ENCODE measurements around the gene SV2B.

Gene SV2B

GRCh38 chr15:91102546-91103330 lies 2.7 kb downstream of the SV2B start:
- intact Hi-C loops (cut with DNase I): no loop called here

GRCh38 chr15:91104111-91104510 lies 4.1 kb downstream of the SV2B start:
- intact Hi-C loops (cut with DNase I): no loop called here
- DNase-seq: peak in 7 of 10 donors; percentile 53 to 95 (median 75)

More at GRCh38 chr15:91102546-91103330, 2.7 kb downstream of the SV2B start:
- DNase-seq: no peak

GRCh38 chr15:91108421-91108820 lies 8.4 kb downstream of the SV2B start:
- intact Hi-C loops (cut with DNase I): no loop called here

DNA sequence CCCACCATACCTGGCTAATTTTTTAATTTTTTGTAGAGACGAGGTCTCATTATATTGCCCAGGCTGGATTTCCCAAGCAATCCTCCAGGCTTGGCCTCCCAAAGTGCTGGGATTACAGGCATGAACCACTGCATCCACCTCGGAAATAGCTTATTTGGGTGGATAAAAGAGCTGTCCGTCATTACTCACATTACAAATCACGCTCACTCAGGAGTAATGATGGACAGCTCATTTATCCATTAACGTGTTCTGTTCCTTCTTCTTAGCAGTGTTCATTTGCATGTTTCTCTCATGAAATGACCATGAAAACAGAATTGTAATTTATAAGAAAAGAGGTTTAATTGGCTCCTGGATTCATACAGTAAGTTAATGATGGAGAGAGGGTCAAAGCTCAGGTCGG lies 9.8 kb downstream of the SV2B start:
- intact Hi-C loops (cut with DNase I): no loop called here
- DNase-seq: no peak

More at GRCh38 chr15:91108421-91108820, 8.4 kb downstream of the SV2B start:
- no peak for DNase-seq

- intact Hi-C loops (cut with DNase I): no loop called here
Measured at GRCh38 chr15:91110407-91110806, 10.3 kb downstream of the SV2B start.

GRCh38 chr15:91113030-91113429 lies 13.0 kb downstream of the SV2B start:
- intact Hi-C loops (cut with DNase I): no loop called here
- no peak for DNase-seq

More at GRCh38 chr15:91110407-91110806, 10.3 kb downstream of the SV2B start:
- peak in 2 of 10 donors; percentile 73 to 86 for DNase-seq

DNA sequence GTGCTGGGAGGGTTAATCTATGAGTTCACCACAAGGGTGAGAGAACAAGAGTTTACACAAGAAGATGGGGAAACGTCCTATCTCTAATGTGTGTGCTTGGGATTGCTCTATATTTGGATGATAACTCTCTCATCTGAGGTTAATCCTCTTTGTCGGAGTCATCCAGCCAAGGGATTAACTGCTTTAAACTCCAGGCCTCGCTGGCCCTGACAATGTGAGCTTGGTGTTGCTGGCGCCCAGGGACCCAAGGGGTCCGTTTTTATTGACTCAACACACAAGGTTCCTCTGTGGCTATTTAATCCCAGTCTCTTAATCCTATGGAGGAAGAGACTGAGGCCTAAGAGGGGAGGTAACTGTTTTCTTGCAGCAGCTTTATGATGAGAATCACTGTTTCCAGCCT lies 14.2 kb downstream of the SV2B start:
- no peak for DNase-seq
- intact Hi-C loops (cut with DNase I): no loop called here

DNA sequence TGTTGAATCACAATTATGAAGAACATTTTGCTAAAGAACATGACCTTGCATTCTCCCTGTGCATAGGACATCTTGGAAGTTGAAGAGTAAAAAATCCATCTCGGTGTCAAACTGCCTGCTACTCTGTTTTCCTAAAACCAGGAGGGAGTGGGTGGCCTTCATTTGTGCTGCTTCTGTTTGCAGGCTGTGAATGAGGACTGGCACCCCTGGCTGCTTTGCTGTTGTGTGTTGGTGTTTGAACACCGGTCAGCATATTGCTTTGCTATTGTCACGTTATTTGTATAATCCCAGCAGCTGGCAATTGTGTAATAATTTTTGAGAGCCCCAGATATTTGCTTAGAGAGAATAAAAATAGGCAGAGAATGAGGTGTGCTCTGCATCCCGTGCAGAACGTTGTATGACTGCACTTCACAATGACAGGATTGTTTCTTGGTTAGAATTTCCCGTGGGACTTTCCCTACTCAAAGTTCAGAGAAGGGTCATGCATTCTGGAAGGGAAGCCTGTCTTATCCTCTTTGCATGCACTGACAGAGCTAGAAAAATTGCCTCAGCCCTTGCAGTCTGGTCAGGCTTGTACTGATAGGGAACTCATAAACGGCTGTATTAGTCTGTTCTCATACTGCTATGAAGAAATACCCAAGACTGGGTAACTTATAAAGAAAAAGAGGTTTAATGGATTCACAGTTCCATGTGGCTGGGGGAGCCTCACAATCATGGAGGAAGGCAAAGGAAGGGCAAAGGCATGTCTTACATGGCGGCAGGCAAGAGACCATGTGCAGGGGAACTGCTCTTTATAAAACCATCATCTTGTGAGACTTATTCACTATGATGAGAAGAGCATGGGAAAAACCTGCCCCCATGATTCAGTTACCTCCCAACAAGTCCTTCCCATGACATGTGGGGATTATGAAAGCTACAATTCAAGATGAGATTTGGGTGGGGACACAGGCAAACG lies 16.3 kb downstream of the SV2B start:
- intact Hi-C loops (cut with DNase I): no loop called here
- DNase-seq: no peak

DNA sequence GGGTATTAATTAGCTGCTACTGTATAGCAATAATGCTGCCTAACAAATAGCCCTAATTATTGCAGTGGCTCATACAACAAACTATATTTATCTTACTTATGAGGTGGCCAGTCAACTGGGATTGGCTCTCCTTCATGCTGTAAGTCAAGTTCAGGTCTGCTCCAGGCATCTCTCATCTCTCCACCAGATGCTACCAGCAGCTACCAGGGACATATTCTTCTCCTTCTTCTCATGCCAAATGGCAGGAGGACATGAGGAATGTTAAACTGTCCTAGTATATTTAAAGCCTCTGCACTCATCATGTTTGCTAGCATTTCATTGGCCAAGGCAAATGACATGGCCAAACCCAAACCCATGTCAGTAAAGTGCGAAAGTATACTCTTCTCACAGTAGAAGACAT lies 17.3 kb downstream of the SV2B start:
- DNase-seq: no peak
- intact Hi-C loops (cut with DNase I): no loop called here

DNA sequence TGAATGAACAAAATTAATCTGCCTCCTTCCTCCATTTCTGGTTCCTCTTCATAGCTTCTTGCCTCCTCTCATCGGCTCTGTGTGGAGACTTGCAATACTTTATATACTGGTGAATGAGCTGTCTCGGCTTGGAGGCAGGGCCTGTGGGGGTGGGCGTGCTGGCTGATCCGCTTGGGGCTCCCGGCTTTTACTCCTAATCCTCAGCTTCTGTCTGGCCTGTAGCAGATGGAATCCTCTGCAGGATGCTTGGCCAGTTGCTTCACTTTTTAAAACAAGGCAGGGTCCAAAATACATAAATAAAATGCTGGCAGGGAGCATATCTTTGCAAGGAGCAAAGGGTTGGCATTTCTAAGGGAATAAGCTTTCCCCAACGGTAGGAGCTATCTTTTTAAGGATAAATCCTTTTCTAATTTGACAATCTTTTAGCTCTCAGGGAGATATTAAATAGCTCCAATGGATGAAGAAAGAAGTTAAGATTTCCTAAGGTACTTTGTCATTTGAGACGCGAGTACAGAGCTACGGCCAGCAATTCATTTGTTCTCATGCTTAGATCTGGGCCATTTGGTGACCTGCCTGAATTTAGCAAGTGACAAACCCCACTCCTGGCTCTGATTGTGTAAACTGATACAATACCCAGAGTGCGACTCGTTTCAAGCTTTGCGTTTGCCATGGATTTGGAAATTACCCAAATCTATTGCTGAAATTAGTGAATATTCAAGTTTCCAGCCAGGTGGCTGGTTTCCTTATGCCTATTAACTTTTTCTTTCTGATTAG lies 18.9 kb downstream of the SV2B start:
- peak in 2 of 10 donors; percentile 83 to 86 for DNase-seq
- intact Hi-C loops (cut with DNase I): no loop called here

DNA sequence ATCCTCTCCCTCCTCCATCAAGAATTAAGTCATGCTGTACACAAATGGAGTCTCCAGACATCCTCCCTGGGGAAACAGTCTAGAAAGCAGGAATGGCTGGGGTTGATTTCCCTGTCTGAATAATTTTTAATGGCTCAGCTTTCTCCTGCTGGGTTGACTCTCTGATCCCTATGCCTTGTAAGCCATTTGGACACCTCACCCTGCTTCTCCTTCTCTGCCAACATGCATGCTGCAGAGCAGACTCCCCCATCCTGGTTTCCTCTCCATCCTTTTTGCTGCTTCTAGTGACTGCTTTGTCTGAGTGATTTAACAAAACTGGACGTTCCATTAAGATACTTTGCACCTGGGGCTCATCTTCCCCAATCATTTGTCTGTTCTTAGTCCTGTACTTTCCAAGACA lies 22.2 kb downstream of the SV2B start:
- intact Hi-C loops (cut with DNase I): no loop called here

DNA sequence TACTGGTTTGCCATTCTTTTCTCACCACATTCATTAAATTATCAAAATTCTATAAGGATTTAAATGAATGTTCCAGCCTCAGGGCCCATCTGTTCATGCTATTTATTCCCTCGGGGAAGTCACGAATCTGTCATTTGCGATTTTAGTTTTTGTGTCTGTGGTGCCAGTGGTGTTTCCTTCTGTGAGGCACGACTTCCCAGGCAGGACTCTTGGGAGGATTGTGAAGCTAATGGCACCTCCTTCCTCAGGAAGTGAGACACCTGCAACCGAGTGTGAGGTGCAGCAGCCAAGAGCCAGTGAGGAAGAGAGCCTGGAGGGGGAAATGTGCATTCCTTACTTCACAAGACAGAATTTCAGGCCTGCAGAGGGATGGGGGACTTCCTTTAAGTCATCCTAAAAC lies 24.1 kb downstream of the SV2B start:
- intact Hi-C loops (cut with DNase I): no loop called here
- peak in 2 of 10 donors; percentile 28 to 82 for DNase-seq

More for the DNA sequence above, 22.2 kb downstream of the SV2B start:
- DNase-seq: no peak

DNA sequence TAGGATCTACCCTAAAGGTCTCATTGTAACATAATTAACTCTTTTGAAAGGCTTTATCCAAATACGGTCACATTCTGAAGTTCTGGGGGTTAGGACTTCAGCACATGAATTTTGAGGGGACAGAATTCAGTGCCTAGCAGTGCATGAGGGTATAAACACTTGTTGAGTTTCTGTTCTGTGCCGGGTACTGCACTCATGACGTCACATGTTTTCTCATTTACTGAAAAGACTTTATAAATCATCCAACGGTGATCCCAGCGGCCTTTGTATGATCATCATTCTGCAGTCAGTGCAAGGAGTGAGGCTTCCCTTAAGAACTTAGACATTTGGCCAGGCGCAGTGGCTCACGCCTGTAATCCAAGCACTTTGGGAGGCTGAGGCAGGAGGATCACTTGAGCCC lies 25.1 kb downstream of the SV2B start:
- DNase-seq: no peak
- intact Hi-C loops (cut with DNase I): no loop called here

- intact Hi-C loops (cut with DNase I): no loop called here
- no peak for DNase-seq
Measured at GRCh38 chr15:91126080-91126479, 26.0 kb downstream of the SV2B start.

DNA sequence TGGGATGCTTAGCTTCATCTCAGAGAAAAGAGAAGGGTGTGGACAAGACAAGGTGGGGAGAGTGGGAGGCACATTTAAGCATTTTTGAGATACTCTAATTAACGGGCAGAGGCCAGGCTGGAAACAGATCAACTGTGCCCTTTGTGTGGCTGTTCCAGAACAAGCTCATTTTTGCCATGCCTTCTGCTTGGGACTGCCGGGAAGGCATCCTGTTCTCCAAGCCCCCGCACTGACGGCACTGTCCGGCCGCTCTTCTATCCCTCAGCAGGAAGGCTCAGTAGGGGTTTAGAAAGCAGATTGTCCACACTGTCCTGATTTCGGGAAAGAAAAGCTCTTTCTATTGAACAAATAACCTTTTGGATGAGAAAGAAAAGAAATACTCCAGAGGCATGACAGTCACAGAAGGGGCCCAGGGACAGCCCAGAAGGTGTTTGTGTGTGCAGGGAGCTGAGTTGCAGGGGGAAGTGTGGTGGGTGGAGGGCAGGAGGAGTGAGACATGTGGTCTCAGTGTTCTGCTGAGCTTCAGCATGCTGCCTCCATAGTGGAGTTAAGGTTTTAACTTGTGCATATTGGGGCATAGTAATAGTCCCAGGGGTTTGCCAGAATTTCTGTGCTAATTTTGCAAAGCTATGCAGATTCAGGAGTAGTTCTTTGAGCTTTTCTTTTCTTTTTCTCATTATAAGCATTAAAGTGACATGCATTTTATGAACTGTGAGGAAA lies 27.3 kb downstream of the SV2B start:
- DNase-seq: no peak
- intact Hi-C loops (cut with DNase I): no loop called here

GRCh38 chr15:91128016-91128415 lies 28.0 kb downstream of the SV2B start:
- peak in 3 of 10 donors; percentile 43 to 84 (median 52) for DNase-seq
- intact Hi-C loops (cut with DNase I): no loop called here

DNA sequence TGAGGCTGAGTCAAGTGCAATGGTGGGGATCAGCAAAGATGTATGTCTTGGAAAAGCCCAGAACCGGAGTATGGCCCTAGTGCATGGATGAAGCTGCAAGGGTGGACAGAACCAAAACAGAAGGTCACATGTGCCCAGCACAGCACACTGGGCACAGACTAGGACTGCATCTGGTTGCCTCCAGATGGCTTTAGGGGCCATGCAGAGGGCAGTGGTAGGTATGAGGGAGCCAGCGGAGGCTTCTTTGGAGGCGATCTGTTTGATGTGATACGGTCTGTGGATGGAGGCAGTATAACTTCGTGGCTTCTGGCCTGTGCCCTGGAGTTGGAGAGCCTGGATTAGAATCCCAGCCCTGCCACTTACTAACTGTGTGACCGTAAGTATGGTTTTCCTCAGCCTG lies 29.4 kb downstream of the SV2B start:
- no peak for DNase-seq
- intact Hi-C loops (cut with DNase I): no loop called here

GRCh38 chr15:91132079-91132478 lies 32.0 kb downstream of the SV2B start:
- DNase-seq: no peak
- intact Hi-C loops (cut with DNase I): no loop called here

GRCh38 chr15:91133511-91133910 lies 33.5 kb downstream of the SV2B start:
- intact Hi-C loops (cut with DNase I): no loop called here

More at GRCh38 chr15:91133511-91133910, 33.5 kb downstream of the SV2B start:
- DNase-seq: no peak
